ENCODE data around the gene MLLT10.

Gene MLLT10

DNA sequence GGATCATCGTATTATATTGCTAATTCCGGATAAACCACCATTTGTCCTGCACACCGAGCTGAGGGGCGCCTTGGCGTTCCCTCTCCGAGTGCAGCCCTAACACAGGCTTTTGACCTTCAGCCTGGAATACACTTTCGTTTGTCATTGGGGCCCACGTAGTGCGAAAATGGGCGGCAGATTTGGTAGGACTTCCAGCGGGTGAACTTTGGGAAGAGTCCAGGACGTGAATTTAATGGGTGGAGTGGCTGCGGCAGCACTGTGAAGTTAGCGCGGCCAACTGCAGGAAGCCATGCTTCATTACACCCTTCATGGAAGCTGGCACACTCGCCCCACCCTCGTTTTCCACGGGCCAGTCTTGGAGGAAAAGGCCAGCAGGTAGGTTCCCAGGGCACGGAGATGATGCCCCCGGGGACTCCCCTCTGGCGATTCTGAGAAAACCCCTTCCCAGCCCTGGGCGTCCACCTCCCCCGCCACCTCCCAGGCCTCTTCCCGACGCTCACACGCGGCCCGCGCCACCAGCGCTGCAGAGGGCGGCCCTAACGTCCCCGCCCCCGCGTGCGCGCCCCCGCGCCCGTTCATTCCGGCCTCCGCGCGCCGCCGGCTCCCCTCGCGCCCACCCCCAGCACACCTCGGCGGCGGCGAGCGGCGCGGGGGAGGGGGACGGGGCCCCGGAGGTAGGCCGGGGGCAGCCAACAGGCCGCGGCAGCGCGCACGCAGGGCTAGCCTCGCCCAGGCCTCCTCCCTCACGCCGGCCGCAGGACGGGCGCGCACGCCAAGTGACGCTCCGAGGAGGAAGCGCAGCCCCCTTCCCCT lies at the start of gene MLLT10:
Gene MLLT10, plus strand, starts transcription at position 766 of the 813 bp plus-strand sequence. CDS start 413 bp downstream, outside the sequence.
- Histone ChIP-seq H3K9me3 (ENCODE audit: control insufficient read depth in 5 of 5, low read length in 5 of 5) (no peaks in the 10 kb centered on the region), H3K4me3 (ENCODE audit: low read depth in 1 of 5, low read length in 5 of 5) (peak within 1 kb of the TSS; percentile 81 to 86 (median 85)), H3K4me1 (ENCODE audit: control insufficient read depth in 5 of 5, insufficient read depth in 5 of 5, low read length in 5 of 5) (peaks cover 5 to 32% (median 26%) of the 10 kb centered on the region in 5 donors), H3K27ac (ENCODE audit: low read depth, low read length) (peak within 1 kb of the TSS; percentile 95), H3K9ac (ENCODE audit: low read length in 5 of 5) (peak within 1 kb of the TSS; percentile 79 to 88 (median 88)), H3K36me3 (ENCODE audit: control insufficient read depth in 5 of 5, insufficient read depth in 5 of 5, low read length in 5 of 5) (peaks cover 1 to 13% (median 6%) of the 10 kb centered on the region in 5 donors), H3K27me3 (ENCODE audit: control insufficient read depth in 5 of 5, insufficient read depth in 4 of 5, low read length in 5 of 5) (no peaks in the 10 kb centered on the region)

- Histone ChIP-seq H3K36me3 (ENCODE audit: control insufficient read depth in 5 of 5, insufficient read depth in 5 of 5, low read length in 5 of 5) (no peaks in the 10 kb centered on the region), H3K4me1 (ENCODE audit: control insufficient read depth in 5 of 5, insufficient read depth in 5 of 5, low read length in 5 of 5) (peaks cover 0 to 3% (median 0%) of the 10 kb centered on the region in 5 donors), H3K9me3 (ENCODE audit: control insufficient read depth in 5 of 5, low read length in 5 of 5) (no peaks in the 10 kb centered on the region), H3K9ac (ENCODE audit: low read length in 5 of 5) (no peak overlapping the region), H3K27me3 (ENCODE audit: control insufficient read depth in 5 of 5, insufficient read depth in 4 of 5, low read length in 5 of 5) (no peaks in the 10 kb centered on the region), H3K27ac (ENCODE audit: low read depth, low read length) (no peak overlapping the region), H3K4me3 (ENCODE audit: low read depth in 1 of 5, low read length in 5 of 5) (no peak overlapping the region)
Measured at GRCh38 chr10:21487416-21488180, 46.4 kb upstream of the MLLT10 start.

GRCh38 chr10:21488246-21488956 lies 45.6 kb upstream of the MLLT10 start:
- Histone ChIP-seq H3K9ac (ENCODE audit: low read length in 5 of 5) (no peak overlapping the region), H3K9me3 (ENCODE audit: control insufficient read depth in 5 of 5, low read length in 5 of 5) (no peaks in the 10 kb centered on the region), H3K4me3 (ENCODE audit: low read depth in 1 of 5, low read length in 5 of 5) (no peak overlapping the region), H3K27me3 (ENCODE audit: control insufficient read depth in 5 of 5, insufficient read depth in 4 of 5, low read length in 5 of 5) (no peaks in the 10 kb centered on the region), H3K27ac (ENCODE audit: low read depth, low read length) (no peak overlapping the region), H3K4me1 (ENCODE audit: control insufficient read depth in 5 of 5, insufficient read depth in 5 of 5, low read length in 5 of 5) (peaks cover 0 to 3% (median 0%) of the 10 kb centered on the region in 5 donors), H3K36me3 (ENCODE audit: control insufficient read depth in 5 of 5, insufficient read depth in 5 of 5, low read length in 5 of 5) (no peaks in the 10 kb centered on the region)

DNA sequence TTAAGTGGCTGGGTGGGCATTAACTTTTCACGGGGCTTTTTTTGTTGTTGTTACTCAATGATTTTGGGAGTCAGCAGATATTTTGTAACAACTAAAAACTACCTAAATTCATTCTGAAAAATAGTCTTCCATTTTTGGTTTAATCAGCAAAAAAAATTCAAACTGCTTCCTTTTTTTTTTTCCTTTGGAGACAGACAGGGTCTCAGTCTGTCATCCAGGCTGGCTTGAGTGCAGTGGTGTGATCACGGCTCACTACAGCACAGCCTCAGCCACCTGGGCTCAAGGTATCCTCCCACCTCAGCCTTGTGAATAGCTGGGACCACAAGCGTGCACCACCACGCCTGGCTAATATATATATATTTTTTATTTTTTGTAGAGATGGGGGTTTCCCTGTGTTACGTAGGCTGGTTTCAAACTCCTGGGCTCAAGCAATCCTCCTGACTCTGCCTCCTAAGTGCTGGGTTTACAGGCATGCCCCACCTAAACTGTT lies 45.0 kb upstream of the MLLT10 start:
- Histone ChIP-seq H3K9me3 (ENCODE audit: control insufficient read depth in 5 of 5, low read length in 5 of 5) (no peaks in the 10 kb centered on the region), H3K36me3 (ENCODE audit: control insufficient read depth in 5 of 5, insufficient read depth in 5 of 5, low read length in 5 of 5) (no peaks in the 10 kb centered on the region), H3K9ac (ENCODE audit: low read length in 5 of 5) (no peak overlapping the region), H3K27ac (ENCODE audit: low read depth, low read length) (no peak overlapping the region), H3K4me3 (ENCODE audit: low read depth in 1 of 5, low read length in 5 of 5) (no peak overlapping the region), H3K4me1 (ENCODE audit: control insufficient read depth in 5 of 5, insufficient read depth in 5 of 5, low read length in 5 of 5) (peaks cover 0 to 4% (median 2%) of the 10 kb centered on the region in 5 donors), H3K27me3 (ENCODE audit: control insufficient read depth in 5 of 5, insufficient read depth in 4 of 5, low read length in 5 of 5) (no peaks in the 10 kb centered on the region)

DNA sequence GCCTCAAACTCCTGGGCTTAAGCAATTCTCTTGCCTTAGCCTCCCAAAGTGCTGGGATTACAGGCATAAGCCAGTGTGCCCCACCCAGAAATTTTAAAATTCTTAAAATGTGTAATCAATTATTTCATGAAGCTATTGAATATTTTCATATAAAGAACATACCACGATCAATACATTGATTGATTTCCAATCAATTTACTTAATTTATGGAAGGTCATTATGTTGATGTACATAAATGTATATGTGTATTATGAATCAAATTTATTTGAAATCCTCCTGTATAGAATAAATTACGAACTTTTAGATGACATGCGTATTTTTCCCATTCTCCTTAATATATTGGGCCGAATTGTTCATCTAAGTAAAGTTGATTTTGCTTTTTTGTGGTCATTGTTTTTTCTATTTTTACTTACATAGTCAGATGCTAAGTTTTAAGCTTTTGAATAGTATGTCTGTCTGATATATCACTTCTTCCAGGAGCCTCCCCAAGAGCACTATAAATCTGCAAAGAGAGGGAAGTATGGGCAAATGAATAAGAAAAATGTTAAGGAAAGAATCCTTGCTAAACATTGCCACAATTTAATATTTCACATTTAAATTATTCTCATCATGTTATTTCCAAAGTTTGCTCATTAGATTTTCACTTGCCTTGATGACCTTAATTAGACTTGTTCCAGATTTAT lies 43.9 kb upstream of the MLLT10 start:
- no peaks in the 10 kb centered on the region for H3K36me3 ChIP-seq (ENCODE audit: control insufficient read depth in 5 of 5, insufficient read depth in 5 of 5, low read length in 5 of 5)
- no peaks in the 10 kb centered on the region for H3K9me3 ChIP-seq (ENCODE audit: control insufficient read depth in 5 of 5, low read length in 5 of 5)
- H3K27me3 ChIP-seq (ENCODE audit: control insufficient read depth in 5 of 5, insufficient read depth in 4 of 5, low read length in 5 of 5) = no peaks in the 10 kb centered on the region
- H3K4me1 ChIP-seq (ENCODE audit: control insufficient read depth in 5 of 5, insufficient read depth in 5 of 5, low read length in 5 of 5) = peaks cover 1 to 15% (median 13%) of the 10 kb centered on the region in 5 donors
- H3K4me3 ChIP-seq (ENCODE audit: low read depth in 1 of 5, low read length in 5 of 5) = no peak overlapping the region
- no peak overlapping the region for H3K9ac ChIP-seq (ENCODE audit: low read length in 5 of 5)
- H3K27ac ChIP-seq (ENCODE audit: low read depth, low read length) = no peak overlapping the region

GRCh38 chr10:21490711-21491105 lies 43.3 kb upstream of the MLLT10 start:
- Histone ChIP-seq H3K9ac (ENCODE audit: low read length in 5 of 5) (no peak overlapping the region), H3K9me3 (ENCODE audit: control insufficient read depth in 5 of 5, low read length in 5 of 5) (no peaks in the 10 kb centered on the region), H3K27me3 (ENCODE audit: control insufficient read depth in 5 of 5, insufficient read depth in 4 of 5, low read length in 5 of 5) (no peaks in the 10 kb centered on the region), H3K4me1 (ENCODE audit: control insufficient read depth in 5 of 5, insufficient read depth in 5 of 5, low read length in 5 of 5) (peaks cover 1 to 20% (median 16%) of the 10 kb centered on the region in 5 donors), H3K27ac (ENCODE audit: low read depth, low read length) (no peak overlapping the region), H3K36me3 (ENCODE audit: control insufficient read depth in 5 of 5, insufficient read depth in 5 of 5, low read length in 5 of 5) (no peaks in the 10 kb centered on the region), H3K4me3 (ENCODE audit: low read depth in 1 of 5, low read length in 5 of 5) (no peak overlapping the region)

GRCh38 chr10:21492421-21492820 lies 41.6 kb upstream of the MLLT10 start:
- H3K4me3 ChIP-seq (ENCODE audit: low read depth in 1 of 5, low read length in 5 of 5) = no peak overlapping the region
- H3K36me3 ChIP-seq (ENCODE audit: control insufficient read depth in 5 of 5, insufficient read depth in 5 of 5, low read length in 5 of 5) = no peaks in the 10 kb centered on the region
- no peaks in the 10 kb centered on the region for H3K27me3 ChIP-seq (ENCODE audit: control insufficient read depth in 5 of 5, insufficient read depth in 4 of 5, low read length in 5 of 5)
- no peak overlapping the region for H3K9ac ChIP-seq (ENCODE audit: low read length in 5 of 5)
- H3K4me1 ChIP-seq (ENCODE audit: control insufficient read depth in 5 of 5, insufficient read depth in 5 of 5, low read length in 5 of 5) = peaks cover 1 to 34% (median 29%) of the 10 kb centered on the region in 5 donors
- H3K27ac ChIP-seq (ENCODE audit: low read depth, low read length) = no peak overlapping the region
- no peaks in the 10 kb centered on the region for H3K9me3 ChIP-seq (ENCODE audit: control insufficient read depth in 5 of 5, low read length in 5 of 5)

DNA sequence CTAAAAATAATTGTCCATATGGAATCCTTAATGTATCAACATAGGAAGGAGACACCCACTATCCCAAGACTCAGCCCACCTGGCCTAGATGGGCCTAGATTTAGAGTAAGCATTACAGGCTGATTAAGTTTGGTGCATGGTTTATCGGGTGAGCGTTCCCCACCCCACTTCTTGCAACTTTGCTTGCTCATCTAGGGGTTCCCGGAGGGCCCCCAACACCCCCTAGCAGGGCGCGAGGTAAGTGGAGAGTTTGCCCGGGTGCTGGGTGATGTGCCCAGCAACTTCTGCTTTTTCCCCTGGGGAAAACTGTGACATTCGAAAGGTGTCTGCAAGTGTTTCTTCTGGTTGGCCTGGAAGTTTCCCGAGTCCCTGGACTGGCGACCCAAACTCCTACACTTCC lies 40.2 kb upstream of the MLLT10 start:
- Histone ChIP-seq H3K27me3 (ENCODE audit: control insufficient read depth in 5 of 5, insufficient read depth in 4 of 5, low read length in 5 of 5) (no peaks in the 10 kb centered on the region), H3K4me1 (ENCODE audit: control insufficient read depth in 5 of 5, insufficient read depth in 5 of 5, low read length in 5 of 5) (peaks cover 1 to 36% (median 31%) of the 10 kb centered on the region in 5 donors), H3K36me3 (ENCODE audit: control insufficient read depth in 5 of 5, insufficient read depth in 5 of 5, low read length in 5 of 5) (no peaks in the 10 kb centered on the region), H3K9ac (ENCODE audit: low read length in 5 of 5) (peak overlapping the region in 1 of 5 donors; percentile 11), H3K4me3 (ENCODE audit: low read depth in 1 of 5, low read length in 5 of 5) (peak overlapping the region; percentile 77 to 87 (median 79)), H3K9me3 (ENCODE audit: control insufficient read depth in 5 of 5, low read length in 5 of 5) (no peaks in the 10 kb centered on the region), H3K27ac (ENCODE audit: low read depth, low read length) (peak overlapping the region; percentile 46)

- H3K4me1 ChIP-seq (ENCODE audit: control insufficient read depth in 5 of 5, insufficient read depth in 5 of 5, low read length in 5 of 5) = peaks cover 1 to 36% (median 30%) of the 10 kb centered on the region in 5 donors
- H3K36me3 ChIP-seq (ENCODE audit: control insufficient read depth in 5 of 5, insufficient read depth in 5 of 5, low read length in 5 of 5) = no peaks in the 10 kb centered on the region
- H3K27me3 ChIP-seq (ENCODE audit: control insufficient read depth in 5 of 5, insufficient read depth in 4 of 5, low read length in 5 of 5) = peaks cover 0 to under 1% (median 0%) of the 10 kb centered on the region in 5 donors
- peak overlapping the region; percentile 79 to 89 (median 82) for H3K4me3 ChIP-seq (ENCODE audit: low read depth in 1 of 5, low read length in 5 of 5)
- H3K9ac ChIP-seq (ENCODE audit: low read length in 5 of 5) = peak overlapping the region in 4 of 5 donors; percentile 23 to 79 (median 60)
- peak overlapping the region; percentile 46 for H3K27ac ChIP-seq (ENCODE audit: low read depth, low read length)
- no peaks in the 10 kb centered on the region for H3K9me3 ChIP-seq (ENCODE audit: control insufficient read depth in 5 of 5, low read length in 5 of 5)
Measured at GRCh38 chr10:21494191-21495001, 39.6 kb upstream of the MLLT10 start.

Measured in subcutaneous abdominal adipose tissue (tissue), 5 donors.